HEK293 (cell line): ENCODE data around the gene CHN2.

Experiments used
- FEZF1 ChIP-seq: fragments of 450-650 bp; formaldehyde crosslinking; IDR thresholded peaks from 2 replicates; pipeline ENCODE4 v1.5.1; 2016; ENCODE audit warnings: missing biosample characterization, missing genetic modification characterization
- GLI2 ChIP-seq: fragments of 450-650 bp; formaldehyde crosslinking; IDR thresholded peaks from 2 replicates; pipeline ENCODE4; 2017; ENCODE audit warnings: missing biosample characterization, missing genetic modification characterization, low read depth, borderline replicate concordance
- IKZF3 ChIP-seq: fragments of 450-650 bp; IDR thresholded peaks from 2 replicates; pipeline ENCODE4 v1.5.0; 2018; ENCODE audit warnings: missing biosample characterization, mild to moderate bottlenecking, missing genetic modification characterization, moderate library complexity
- KLF8 ChIP-seq: fragments of 450-650 bp; formaldehyde crosslinking; IDR thresholded peaks from 2 replicates; pipeline ENCODE4 v1.5.1; 2016; ENCODE audit warnings: missing biosample characterization, missing genetic modification characterization
- ZFP41 ChIP-seq: fragments of 450-650 bp; formaldehyde crosslinking; IDR thresholded peaks from 2 replicates; pipeline ENCODE4 v1.5.1; 2016; ENCODE audit warnings: missing biosample characterization, missing genetic modification characterization, borderline replicate concordance
- ZIC2 ChIP-seq: fragments of 450-650 bp; formaldehyde crosslinking; IDR thresholded peaks from 2 replicates; pipeline ENCODE4 v1.5.1; 2016; ENCODE audit warnings: missing biosample characterization, missing genetic modification characterization
- ZNF10 ChIP-seq: fragments of 450-650 bp; formaldehyde crosslinking; IDR thresholded peaks from 2 replicates; pipeline ENCODE4 v1.5.1; 2017; ENCODE audit warnings: missing biosample characterization, missing genetic modification characterization
- ZNF221 ChIP-seq: fragments of 450-650 bp; formaldehyde crosslinking; IDR thresholded peaks from 2 replicates; pipeline ENCODE4 v1.5.1; 2017; ENCODE audit warnings: missing biosample characterization, missing genetic modification characterization, borderline replicate concordance
- ZNF341 ChIP-seq: fragments of 450-650 bp; formaldehyde crosslinking; IDR thresholded peaks from 2 replicates; pipeline ENCODE4; 2016; ENCODE audit warnings: low read depth, missing biosample characterization, missing genetic modification characterization
- ZNF350 ChIP-seq: fragments of 450-650 bp; formaldehyde crosslinking; IDR thresholded peaks from 2 replicates; pipeline ENCODE4 v1.5.0; 2017; ENCODE audit warnings: missing biosample characterization, mild to moderate bottlenecking, missing genetic modification characterization
- ZNF555 ChIP-seq: fragments of 450-650 bp; formaldehyde crosslinking; conservative IDR thresholded peaks from 2 replicates; pipeline ENCODE4 v1.5.1; 2017; ENCODE audit warnings: missing biosample characterization, mild to moderate bottlenecking, missing genetic modification characterization, inconsistent platforms
- ZNF558 ChIP-seq: fragments of 450-650 bp; formaldehyde crosslinking; IDR thresholded peaks from 2 replicates; pipeline ENCODE4 v1.5.1; 2016; ENCODE audit warnings: missing biosample characterization, missing genetic modification characterization
- ZNF561 ChIP-seq: fragments of 450-650 bp; IDR thresholded peaks from 2 replicates; pipeline ENCODE4 v1.5.1; 2018; ENCODE audit warnings: missing biosample characterization, missing genetic modification characterization, borderline replicate concordance
- ZNF585B ChIP-seq: fragments of 450-650 bp; formaldehyde crosslinking; IDR thresholded peaks from 2 replicates; pipeline ENCODE4 v1.5.1; 2016; ENCODE audit warnings: missing biosample characterization, missing genetic modification characterization
- ZNF701 ChIP-seq: fragments of 450-650 bp; formaldehyde crosslinking; IDR thresholded peaks from 2 replicates; pipeline ENCODE4 v1.5.1; 2016; ENCODE audit warnings: missing biosample characterization, missing genetic modification characterization
- ZNF707 ChIP-seq: fragments of 450-650 bp; formaldehyde crosslinking; IDR thresholded peaks from 2 replicates; pipeline ENCODE4 v1.5.1; 2016; ENCODE audit warnings: missing biosample characterization, missing genetic modification characterization
- ZNF791 ChIP-seq: fragments of 450-650 bp; formaldehyde crosslinking; IDR thresholded peaks from 2 replicates; pipeline ENCODE4 v1.5.1; 2016; ENCODE audit warnings: missing biosample characterization, missing genetic modification characterization
- TF ChIP-seq, protein P1 (sequence below): fragments of 450-650 bp; formaldehyde crosslinking; IDR thresholded peaks from 2 replicates; pipeline ENCODE4 v1.5.1; 2016; ENCODE audit warnings: missing biosample characterization, missing genetic modification characterization, borderline replicate concordance
- TF ChIP-seq, protein P2 (sequence below): sonication (generic); formaldehyde crosslinking; IDR thresholded peaks from 2 replicates; pipeline ENCODE4 v1.8.1; 2022; ENCODE audit warnings: mild to moderate bottlenecking, moderate library complexity, missing genetic modification reagents
- TF ChIP-seq, protein P3 (sequence below): fragments of 450-650 bp; formaldehyde crosslinking; IDR thresholded peaks from 2 replicates; pipeline ENCODE4 v1.5.1; 2017; ENCODE audit warnings: missing biosample characterization, missing genetic modification characterization
- TF ChIP-seq, protein P4 (sequence below): fragments of 450-650 bp; formaldehyde crosslinking; IDR thresholded peaks from 2 replicates; pipeline ENCODE4 v1.5.1; 2016; ENCODE audit warnings: missing biosample characterization, missing genetic modification characterization
- TF ChIP-seq, protein P5 (sequence below): fragments of 450-650 bp; formaldehyde crosslinking; IDR thresholded peaks from 2 replicates; pipeline ENCODE4 v1.5.1; 2016; ENCODE audit warnings: missing biosample characterization, missing genetic modification characterization
- TF ChIP-seq, protein P6 (sequence below): fragments of 450-650 bp; formaldehyde crosslinking; IDR thresholded peaks from 2 replicates; pipeline ENCODE4 v1.5.1; 2016; ENCODE audit warnings: missing biosample characterization, missing genetic modification characterization, borderline replicate concordance
- TF ChIP-seq, protein P7 (sequence below): fragments of 450-650 bp; formaldehyde crosslinking; IDR thresholded peaks from 2 replicates; pipeline ENCODE4 v1.5.1; 2017; ENCODE audit warnings: missing biosample characterization, missing genetic modification characterization

CHN2 gene

DNA sequence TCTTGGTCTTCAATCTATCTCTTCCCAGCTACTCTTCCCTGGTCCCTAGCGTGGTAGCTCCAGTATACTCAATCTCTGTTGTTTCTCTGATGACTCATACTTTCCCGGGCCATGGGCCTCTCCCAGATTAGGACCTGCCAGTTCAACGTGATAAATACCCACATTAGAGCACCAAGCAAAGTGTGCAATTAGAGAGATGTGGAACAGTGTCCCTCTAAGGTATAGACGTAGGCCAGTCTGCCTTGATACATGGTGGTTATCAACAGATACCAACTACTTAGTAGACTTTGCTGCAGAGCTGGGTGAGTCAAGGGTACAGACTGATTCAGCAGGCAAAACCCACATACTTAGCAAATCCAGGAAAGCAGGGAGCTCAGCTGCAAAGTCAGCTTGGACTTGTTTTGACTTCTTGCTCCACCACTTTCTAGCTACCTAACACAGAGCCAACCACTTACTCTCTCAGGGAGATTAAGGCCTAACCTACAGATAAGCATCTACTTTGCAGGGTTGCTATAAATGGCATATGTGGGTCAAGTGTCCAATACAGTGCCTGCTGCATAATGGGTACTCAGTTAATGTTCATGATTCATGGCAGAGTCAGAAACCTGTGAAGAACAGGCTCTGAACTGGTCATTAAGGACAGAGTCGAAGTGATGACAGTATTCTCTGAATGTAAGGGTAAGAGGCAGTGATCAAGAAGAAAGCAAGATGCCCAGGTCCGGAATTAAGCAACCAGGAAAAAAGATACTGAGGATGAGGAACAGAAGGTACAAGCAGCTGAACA is 176.1 kb downstream of the CHN2 start (continued):
- TF ChIP-seq, protein P1, sequence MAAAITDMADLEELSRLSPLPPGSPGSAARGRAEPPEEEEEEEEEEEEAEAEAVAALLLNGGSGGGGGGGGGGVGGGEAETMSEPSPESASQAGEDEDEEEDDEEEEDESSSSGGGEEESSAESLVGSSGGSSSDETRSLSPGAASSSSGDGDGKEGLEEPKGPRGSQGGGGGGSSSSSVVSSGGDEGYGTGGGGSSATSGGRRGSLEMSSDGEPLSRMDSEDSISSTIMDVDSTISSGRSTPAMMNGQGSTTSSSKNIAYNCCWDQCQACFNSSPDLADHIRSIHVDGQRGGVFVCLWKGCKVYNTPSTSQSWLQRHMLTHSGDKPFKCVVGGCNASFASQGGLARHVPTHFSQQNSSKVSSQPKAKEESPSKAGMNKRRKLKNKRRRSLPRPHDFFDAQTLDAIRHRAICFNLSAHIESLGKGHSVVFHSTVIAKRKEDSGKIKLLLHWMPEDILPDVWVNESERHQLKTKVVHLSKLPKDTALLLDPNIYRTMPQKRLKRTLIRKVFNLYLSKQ (tag by site-specific recombination), result no peak
- TF ChIP-seq, protein P2, sequence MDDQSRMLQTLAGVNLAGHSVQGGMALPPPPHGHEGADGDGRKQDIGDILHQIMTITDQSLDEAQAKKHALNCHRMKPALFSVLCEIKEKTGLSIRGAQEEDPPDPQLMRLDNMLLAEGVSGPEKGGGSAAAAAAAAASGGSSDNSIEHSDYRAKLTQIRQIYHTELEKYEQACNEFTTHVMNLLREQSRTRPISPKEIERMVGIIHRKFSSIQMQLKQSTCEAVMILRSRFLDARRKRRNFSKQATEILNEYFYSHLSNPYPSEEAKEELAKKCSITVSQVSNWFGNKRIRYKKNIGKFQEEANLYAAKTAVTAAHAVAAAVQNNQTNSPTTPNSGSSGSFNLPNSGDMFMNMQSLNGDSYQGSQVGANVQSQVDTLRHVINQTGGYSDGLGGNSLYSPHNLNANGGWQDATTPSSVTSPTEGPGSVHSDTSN (CRISPR knock-in tag), result no peak
- TF ChIP-seq ZNF561 (tag by site-specific recombination) (0 out of 2 replicates have a peak, but pooled peaks have one; percentile 43), ZNF10 (tag by site-specific recombination) (no peak), ZNF221 (no peak), ZNF350 (tag by site-specific recombination) (no peak), ZIC2 (tag by site-specific recombination) (no peak), ZNF555 (tag by site-specific recombination) (no peak), FEZF1 (tag by site-specific recombination) (no peak), GLI2 (tag by site-specific recombination) (no peak), IKZF3 (peak; percentile 77), ZNF791 (no peak), ZNF585B (tag by site-specific recombination) (no peak), ZNF341 (no peak), ZNF558 (tag by site-specific recombination) (peak; percentile 42; the same call in 1 of the 2 replicates), ZNF701 (tag by site-specific recombination) (no peak), ZFP41 (tag by site-specific recombination) (no peak), KLF8 (tag by site-specific recombination) (no peak), ZNF707 (tag by site-specific recombination) (no peak)
- TF ChIP-seq, protein P3, sequence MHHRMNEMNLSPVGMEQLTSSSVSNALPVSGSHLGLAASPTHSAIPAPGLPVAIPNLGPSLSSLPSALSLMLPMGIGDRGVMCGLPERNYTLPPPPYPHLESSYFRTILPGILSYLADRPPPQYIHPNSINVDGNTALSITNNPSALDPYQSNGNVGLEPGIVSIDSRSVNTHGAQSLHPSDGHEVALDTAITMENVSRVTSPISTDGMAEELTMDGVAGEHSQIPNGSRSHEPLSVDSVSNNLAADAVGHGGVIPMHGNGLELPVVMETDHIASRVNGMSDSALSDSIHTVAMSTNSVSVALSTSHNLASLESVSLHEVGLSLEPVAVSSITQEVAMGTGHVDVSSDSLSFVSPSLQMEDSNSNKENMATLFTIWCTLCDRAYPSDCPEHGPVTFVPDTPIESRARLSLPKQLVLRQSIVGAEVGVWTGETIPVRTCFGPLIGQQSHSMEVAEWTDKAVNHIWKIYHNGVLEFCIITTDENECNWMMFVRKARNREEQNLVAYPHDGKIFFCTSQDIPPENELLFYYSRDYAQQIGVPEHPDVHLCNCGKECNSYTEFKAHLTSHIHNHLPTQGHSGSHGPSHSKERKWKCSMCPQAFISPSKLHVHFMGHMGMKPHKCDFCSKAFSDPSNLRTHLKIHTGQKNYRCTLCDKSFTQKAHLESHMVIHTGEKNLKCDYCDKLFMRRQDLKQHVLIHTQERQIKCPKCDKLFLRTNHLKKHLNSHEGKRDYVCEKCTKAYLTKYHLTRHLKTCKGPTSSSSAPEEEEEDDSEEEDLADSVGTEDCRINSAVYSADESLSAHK, result no peak
- TF ChIP-seq, protein P4, sequence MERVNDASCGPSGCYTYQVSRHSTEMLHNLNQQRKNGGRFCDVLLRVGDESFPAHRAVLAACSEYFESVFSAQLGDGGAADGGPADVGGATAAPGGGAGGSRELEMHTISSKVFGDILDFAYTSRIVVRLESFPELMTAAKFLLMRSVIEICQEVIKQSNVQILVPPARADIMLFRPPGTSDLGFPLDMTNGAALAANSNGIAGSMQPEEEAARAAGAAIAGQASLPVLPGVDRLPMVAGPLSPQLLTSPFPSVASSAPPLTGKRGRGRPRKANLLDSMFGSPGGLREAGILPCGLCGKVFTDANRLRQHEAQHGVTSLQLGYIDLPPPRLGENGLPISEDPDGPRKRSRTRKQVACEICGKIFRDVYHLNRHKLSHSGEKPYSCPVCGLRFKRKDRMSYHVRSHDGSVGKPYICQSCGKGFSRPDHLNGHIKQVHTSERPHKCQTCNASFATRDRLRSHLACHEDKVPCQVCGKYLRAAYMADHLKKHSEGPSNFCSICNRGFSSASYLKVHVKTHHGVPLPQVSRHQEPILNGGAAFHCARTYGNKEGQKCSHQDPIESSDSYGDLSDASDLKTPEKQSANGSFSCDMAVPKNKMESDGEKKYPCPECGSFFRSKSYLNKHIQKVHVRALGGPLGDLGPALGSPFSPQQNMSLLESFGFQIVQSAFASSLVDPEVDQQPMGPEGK (tag by site-specific recombination), result 0 out of 2 replicates have a peak, but pooled peaks have one; percentile 28
- TF ChIP-seq, protein P5, sequence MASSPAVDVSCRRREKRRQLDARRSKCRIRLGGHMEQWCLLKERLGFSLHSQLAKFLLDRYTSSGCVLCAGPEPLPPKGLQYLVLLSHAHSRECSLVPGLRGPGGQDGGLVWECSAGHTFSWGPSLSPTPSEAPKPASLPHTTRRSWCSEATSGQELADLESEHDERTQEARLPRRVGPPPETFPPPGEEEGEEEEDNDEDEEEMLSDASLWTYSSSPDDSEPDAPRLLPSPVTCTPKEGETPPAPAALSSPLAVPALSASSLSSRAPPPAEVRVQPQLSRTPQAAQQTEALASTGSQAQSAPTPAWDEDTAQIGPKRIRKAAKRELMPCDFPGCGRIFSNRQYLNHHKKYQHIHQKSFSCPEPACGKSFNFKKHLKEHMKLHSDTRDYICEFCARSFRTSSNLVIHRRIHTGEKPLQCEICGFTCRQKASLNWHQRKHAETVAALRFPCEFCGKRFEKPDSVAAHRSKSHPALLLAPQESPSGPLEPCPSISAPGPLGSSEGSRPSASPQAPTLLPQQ (tag by site-specific recombination), result peak; percentile 18; the same call in 1 of the 2 replicates
- TF ChIP-seq, protein P6, sequence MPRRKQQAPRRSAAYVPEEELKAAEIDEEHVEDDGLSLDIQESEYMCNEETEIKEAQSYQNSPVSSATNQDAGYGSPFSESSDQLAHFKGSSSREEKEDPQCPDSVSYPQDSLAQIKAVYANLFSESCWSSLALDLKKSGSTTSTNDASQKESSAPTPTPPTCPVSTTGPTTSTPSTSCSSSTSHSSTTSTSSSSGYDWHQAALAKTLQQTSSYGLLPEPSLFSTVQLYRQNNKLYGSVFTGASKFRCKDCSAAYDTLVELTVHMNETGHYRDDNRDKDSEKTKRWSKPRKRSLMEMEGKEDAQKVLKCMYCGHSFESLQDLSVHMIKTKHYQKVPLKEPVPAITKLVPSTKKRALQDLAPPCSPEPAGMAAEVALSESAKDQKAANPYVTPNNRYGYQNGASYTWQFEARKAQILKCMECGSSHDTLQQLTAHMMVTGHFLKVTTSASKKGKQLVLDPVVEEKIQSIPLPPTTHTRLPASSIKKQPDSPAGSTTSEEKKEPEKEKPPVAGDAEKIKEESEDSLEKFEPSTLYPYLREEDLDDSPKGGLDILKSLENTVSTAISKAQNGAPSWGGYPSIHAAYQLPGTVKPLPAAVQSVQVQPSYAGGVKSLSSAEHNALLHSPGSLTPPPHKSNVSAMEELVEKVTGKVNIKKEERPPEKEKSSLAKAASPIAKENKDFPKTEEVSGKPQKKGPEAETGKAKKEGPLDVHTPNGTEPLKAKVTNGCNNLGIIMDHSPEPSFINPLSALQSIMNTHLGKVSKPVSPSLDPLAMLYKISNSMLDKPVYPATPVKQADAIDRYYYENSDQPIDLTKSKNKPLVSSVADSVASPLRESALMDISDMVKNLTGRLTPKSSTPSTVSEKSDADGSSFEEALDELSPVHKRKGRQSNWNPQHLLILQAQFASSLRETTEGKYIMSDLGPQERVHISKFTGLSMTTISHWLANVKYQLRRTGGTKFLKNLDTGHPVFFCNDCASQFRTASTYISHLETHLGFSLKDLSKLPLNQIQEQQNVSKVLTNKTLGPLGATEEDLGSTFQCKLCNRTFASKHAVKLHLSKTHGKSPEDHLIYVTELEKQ (tag by site-specific recombination), result no peak
- TF ChIP-seq, protein P7, sequence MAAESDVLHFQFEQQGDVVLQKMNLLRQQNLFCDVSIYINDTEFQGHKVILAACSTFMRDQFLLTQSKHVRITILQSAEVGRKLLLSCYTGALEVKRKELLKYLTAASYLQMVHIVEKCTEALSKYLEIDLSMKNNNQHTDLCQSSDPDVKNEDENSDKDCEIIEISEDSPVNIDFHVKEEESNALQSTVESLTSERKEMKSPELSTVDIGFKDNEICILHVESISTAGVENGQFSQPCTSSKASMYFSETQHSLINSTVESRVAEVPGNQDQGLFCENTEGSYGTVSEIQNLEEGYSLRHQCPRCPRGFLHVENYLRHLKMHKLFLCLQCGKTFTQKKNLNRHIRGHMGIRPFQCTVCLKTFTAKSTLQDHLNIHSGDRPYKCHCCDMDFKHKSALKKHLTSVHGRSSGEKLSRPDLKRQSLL, result peak; percentile 84
